ENCODE measurements around the gene MYO16. TPM values are rescaled to one million over a fixed set of nuclear protein-coding genes. Genes with fewer than 3 reads are reported as not detected.

Gene MYO16
- total RNA-seq, 1 experiment from 2014 or later, result 0.36 TPM

DNA sequence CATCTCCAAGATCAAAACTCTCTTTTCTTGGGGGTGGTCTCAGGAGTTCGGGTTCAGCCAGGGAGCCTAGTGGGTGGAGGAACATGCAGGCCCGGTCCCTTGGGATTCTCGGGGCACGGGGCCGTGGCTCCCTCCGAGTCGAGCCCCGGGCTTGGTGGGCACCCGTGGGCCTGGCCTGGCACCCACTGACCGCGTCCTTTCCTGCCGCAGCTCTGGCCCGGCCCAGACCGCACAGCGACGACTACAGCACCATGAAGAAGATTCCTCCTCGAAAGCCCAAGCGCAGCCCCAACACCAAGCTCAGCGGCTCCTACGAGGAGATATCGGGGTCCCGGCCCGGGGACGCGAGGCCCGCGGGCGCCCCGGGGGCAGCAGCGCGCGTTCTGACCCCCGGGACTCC is 510.6 kb downstream of the MYO16 start:
- Histone ChIP-seq H3K27me3 (no peaks in the 10 kb centered on the region), H3K4me3 (no peak overlapping the region), H3K36me3 (no peaks in the 10 kb centered on the region), H3K9me3 (peaks cover 3% of the 10 kb centered on the region; the same call in 1 of the 2 replicates)
- DNase-seq, result no peak

DNA sequence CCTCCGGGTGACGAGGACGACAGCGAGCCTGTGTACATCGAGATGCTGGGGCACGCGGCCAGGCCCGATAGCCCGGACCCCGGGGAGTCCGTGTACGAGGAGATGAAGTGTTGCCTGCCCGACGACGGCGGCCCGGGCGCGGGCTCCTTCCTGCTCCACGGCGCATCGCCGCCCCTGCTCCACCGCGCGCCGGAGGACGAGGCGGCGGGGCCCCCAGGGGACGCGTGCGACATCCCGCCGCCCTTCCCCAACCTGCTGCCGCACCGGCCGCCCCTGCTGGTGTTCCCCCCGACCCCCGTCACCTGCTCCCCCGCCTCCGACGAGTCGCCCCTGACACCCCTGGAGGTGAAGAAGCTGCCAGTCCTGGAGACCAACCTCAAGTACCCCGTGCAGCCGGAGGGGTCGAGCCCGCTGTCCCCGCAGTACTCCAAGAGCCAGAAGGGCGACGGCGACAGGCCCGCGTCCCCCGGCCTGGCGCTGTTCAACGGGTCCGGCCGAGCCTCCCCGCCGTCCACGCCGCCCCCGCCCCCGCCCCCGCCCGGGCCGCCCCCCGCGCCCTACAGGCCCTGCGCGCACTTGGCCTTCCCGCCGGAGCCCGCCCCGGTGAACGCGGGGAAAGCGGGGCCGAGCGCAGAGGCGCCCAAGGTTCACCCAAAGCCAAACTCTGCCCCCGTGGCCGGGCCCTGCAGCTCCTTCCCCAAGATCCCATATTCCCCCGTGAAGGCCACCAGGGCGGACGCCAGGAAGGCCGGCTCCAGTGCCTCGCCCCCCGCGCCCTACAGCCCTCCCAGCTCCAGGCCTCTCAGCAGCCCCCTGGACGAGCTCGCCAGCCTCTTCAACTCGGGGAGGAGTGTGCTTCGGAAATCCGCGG is 511.3 kb downstream of the MYO16 start:
- H3K9me3 ChIP-seq, result peaks cover 3% of the 10 kb centered on the region; the same call in 1 of the 2 replicates
- H3K27me3 ChIP-seq, result no peaks in the 10 kb centered on the region
- DNase-seq, result no peak
- no peak overlapping the region for H3K4me3 ChIP-seq
- H3K36me3 ChIP-seq, result no peaks in the 10 kb centered on the region

DNA sequence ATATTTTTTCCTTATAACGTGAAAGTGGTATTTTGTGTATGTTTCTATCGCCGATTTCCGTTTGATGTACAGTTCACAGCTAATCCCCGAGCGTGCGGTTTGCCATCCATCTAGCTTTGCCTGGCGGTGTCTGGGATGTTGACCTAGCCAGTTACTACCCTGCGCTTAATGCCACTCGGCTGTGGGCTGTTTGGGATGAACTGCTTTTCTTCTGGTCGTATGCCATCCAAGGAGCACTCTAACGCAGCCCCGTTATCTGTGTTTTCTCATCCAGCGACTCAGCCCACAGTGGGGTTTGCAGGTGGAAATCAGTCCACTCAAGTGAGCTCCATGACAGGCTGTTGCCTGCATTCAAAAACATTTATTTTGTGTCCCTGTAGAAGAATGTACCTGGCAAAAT is 512.3 kb downstream of the MYO16 start:
- peaks cover 3% of the 10 kb centered on the region; the same call in 1 of the 2 replicates for H3K9me3 ChIP-seq
- no peaks in the 10 kb centered on the region for H3K27me3 ChIP-seq
- no peaks in the 10 kb centered on the region for H3K36me3 ChIP-seq
- H3K4me3 ChIP-seq, result no peak overlapping the region
- DNase-seq, result no peak

DNA sequence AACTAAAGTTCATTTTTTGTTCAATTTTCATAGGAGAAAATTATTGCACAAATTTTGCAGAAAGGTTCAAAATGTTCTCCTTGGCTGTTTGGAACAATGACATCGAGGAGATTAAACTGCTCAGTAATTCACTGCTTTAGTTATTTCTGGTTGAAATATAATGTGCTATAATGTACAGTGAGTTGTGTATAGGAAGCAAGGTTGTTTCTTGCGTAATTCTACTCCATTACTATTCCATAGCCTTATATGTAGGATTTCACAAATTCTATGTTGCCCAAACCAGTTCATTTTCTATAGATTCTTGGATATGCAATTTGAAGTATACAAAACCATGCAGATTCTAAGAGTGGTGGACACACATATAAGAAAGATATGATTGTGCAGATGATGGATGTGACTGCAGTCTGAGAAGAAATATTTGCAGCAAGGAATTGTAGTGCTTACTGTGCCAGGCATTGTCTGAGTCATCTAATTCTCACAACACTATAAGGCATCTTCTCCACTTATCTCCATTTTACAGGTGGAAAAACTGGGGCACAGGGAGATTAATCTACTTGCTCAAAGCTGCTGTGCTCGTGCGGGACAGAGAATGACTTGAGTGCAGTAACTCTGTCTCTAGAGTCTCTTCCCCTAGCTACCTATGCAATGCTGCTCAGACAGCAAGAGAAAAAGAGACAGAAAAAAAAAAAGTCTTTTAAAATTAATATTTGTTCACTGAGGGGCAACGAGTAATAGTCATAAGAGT is 515.5 kb downstream of the MYO16 start:
- no peak for DNase-seq
- no peaks in the 10 kb centered on the region for H3K27me3 ChIP-seq
- no peaks in the 10 kb centered on the region for H3K9me3 ChIP-seq
- no peaks in the 10 kb centered on the region for H3K36me3 ChIP-seq
- H3K4me3 ChIP-seq, result no peak overlapping the region

DNA sequence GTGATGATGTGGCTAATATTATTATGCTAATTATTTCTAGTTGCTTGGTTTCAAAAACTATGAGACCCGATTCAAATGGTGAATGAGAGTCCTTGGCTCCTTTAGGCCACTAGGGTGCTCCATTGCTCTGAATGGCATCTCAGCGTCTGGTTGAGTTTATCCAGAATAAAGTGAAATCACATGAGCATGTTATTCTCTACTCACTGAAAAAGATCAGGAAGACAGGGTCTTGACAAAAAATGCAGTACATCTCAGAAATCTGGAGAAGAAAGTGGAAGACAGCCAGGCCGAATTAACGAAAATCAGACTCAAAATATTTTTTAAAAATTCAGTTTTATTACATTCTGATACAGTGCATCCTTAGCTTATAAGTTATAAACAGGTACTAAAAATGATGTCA is 516.2 kb downstream of the MYO16 start:
- DNase-seq, result no peak
- Histone ChIP-seq H3K9me3 (no peaks in the 10 kb centered on the region), H3K36me3 (no peaks in the 10 kb centered on the region), H3K27me3 (no peaks in the 10 kb centered on the region), H3K4me3 (no peak overlapping the region)

DNA sequence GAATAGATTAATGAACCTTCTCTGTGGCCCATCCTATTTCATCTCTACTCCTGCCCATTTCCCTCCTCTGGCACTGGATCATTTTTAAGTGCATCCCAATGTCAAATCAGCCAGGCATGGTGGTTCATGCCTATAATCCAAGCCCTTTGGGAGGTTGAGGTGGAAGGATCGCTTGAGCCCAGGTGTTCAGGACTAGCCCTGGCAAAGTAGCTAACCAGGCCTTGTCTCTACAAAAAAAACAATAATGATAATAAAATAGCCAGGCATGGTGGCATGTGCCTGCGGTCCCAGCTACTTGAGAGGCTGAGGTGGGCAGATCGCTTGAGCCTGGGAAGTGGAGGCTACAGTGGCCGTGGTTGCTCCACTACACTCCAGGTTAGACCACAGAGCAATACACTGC is 517.0 kb downstream of the MYO16 start:
- H3K9me3 ChIP-seq, result no peaks in the 10 kb centered on the region
- H3K36me3 ChIP-seq, result no peaks in the 10 kb centered on the region
- no peak overlapping the region for H3K4me3 ChIP-seq
- no peak for DNase-seq
- no peaks in the 10 kb centered on the region for H3K27me3 ChIP-seq

DNA sequence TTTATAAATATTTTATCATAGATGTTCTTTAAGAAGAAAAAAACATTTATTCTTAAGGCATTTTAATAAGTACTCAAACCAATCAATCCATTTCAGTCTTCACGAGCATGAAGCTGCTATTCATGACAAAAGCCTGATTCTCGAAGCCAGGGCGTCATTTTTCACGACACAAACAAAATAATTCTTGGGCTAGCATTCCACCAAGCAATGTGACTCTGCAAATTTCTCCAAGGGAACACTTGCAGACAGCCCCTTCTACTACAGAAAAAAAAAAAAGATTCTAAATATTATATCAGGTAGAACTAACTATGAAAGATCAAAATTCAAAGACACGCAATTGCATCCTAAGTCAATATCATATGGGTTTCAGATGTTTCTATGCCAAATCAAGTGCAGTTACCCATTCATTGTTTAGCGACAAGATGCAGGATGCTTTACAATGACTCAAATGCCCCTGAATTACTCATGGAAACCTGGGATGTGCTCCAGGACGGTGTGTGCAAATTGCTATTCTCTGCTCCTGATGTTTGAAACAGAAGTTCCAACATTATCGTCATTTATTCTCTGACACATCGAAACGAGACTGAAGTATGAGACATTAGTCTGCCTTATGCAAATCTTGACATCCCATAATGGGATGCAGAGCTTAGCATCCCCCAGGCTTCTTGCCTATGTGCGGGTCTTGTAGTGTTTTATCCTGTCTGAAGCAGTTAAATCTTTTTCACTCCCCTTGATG is 517.7 kb downstream of the MYO16 start:
- DNase-seq, result peak; percentile 67
- no peaks in the 10 kb centered on the region for H3K27me3 ChIP-seq
- H3K4me3 ChIP-seq, result no peak overlapping the region
- no peaks in the 10 kb centered on the region for H3K9me3 ChIP-seq
- no peaks in the 10 kb centered on the region for H3K36me3 ChIP-seq

DNA sequence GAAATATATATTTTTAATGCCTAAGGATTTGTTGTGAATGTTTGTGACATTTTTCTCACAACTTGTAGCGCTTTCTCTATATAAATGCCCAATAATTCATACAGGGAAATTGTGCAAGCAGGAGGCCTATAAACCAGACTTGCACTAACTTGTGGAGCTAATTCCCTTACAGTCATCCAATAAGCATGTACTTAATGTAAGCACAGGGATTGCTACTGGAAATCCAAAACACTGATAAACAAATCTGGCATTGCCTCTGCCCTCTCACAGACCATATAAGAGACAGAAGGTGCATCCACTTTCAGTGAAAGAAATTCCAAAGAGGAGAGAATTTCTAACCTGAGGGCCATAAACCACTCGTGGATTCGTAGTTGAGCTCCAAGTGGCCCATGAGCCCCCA is 518.8 kb downstream of the MYO16 start:
- Histone ChIP-seq H3K36me3 (no peaks in the 10 kb centered on the region), H3K27me3 (no peaks in the 10 kb centered on the region), H3K9me3 (no peaks in the 10 kb centered on the region), H3K4me3 (no peak overlapping the region)
- no peak for DNase-seq

DNA sequence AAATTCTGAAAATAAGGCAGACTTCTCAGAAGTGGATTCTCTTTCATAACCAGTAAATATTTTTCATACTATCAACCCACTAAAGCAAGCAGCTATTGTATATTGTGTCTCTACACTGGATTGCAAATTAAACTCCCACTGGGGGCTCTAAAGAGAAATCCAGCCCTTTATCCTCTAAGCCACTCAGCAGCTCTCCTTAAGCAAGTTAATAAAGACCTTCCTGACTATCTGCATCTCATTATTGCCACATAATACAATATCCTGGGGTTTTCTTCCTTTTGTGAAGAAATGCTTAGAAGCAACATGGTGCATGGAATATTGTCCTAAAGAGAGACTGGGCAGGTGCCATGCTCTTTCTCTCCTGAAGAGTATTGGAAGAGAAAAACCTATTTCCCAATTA is 521.3 kb downstream of the MYO16 start:
- Histone ChIP-seq H3K9me3 (no peaks in the 10 kb centered on the region), H3K36me3 (no peaks in the 10 kb centered on the region)
- DNase-seq, result no peak

DNA sequence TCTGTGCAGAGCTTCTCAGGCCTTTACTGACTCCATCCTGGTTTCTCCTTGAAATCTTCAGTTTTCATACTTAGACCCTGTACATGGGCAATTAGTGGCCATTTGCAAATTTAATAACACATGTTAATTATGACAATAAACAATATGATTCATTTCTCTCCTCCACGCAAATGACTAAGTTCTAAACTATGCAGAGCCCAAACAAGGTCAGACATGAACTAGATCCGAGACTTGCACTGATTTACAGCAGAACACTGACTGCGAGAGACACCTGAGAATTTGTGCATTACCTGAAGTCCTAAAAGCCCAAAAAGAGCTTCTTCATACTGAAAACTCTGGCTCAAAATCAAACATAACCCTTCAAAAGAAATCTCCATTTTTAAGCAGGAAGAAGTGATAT is 521.8 kb downstream of the MYO16 start:
- H3K27me3 ChIP-seq, result no peaks in the 10 kb centered on the region
- no peaks in the 10 kb centered on the region for H3K36me3 ChIP-seq
- DNase-seq, result no peak

More for the DNA sequence above, 521.3 kb downstream of the MYO16 start:
- no peaks in the 10 kb centered on the region for H3K27me3 ChIP-seq
- no peak overlapping the region for H3K4me3 ChIP-seq

DNA sequence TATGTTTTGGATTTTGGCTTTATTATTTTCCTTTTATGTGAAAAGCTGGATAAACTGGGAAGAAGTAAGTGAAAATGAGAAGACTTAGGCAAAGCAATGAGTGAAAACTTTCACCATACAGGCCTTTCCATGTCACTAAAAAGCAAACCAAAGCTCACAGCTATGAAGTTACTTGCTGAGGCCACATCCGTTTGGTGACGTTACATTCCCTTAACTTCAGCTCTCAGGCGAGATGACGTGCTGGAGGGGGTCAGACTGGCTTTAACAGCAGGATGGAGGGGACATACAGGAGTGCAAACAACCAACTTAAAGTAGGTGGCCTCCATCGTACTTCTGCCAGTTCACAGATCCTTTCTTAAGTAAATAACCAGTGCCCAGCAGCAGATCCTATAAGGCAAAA is 522.3 kb downstream of the MYO16 start:
- Histone ChIP-seq H3K4me3 (no peak overlapping the region), H3K9me3 (no peaks in the 10 kb centered on the region), H3K27me3 (no peaks in the 10 kb centered on the region), H3K36me3 (no peaks in the 10 kb centered on the region)
- no peak for DNase-seq

More for the DNA sequence above, 521.8 kb downstream of the MYO16 start:
- Histone ChIP-seq H3K4me3 (no peak overlapping the region), H3K9me3 (no peaks in the 10 kb centered on the region)

DNA sequence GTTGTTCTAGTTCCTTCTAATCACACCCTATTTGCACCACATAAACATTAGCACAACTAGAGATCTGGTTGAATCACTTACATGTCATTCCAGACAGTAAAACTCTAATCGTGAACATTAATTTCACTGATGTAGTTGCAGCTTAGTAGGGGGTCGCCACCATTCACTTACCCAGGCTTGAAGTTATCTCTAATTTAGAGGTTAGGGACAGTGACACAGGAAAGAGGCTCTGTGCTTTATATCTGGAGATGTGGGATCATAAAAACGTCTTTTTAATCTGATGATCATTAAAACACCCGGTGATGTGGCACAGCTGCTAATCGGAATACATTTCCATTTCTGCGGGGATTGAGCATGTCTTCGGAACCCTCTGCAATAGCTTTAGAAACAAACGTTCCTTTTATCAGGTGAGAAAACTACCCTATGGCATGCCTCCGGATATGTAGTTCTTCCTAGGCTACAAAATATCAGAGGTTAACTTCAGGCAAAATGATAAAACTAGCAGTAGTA is 523.0 kb downstream of the MYO16 start:
- H3K27me3 ChIP-seq, result no peaks in the 10 kb centered on the region
- H3K36me3 ChIP-seq, result no peaks in the 10 kb centered on the region
- no peaks in the 10 kb centered on the region for H3K9me3 ChIP-seq
- H3K4me3 ChIP-seq, result no peak overlapping the region
- no peak for DNase-seq

DNA sequence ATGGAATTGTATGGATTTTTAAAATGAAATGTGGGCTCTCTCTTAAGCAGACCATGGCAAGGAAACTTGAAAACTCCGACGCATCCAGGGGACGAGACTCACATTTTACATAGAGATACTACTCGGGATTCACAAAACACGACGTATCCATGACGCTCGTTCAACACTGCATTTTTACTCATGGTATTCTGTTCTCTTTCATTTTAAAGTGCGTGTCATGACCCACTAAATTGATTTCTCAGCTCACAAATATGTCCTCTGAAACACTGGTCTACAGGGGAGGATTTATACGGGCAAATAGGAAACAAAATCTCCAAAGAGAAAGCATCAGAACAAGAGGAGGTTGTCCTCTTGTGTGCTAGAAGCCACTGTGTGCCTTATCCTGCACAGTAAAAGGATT is 523.5 kb downstream of the MYO16 start:
- Histone ChIP-seq H3K27me3 (no peaks in the 10 kb centered on the region), H3K36me3 (no peaks in the 10 kb centered on the region), H3K9me3 (no peaks in the 10 kb centered on the region), H3K4me3 (no peak overlapping the region)
- no peak for DNase-seq

DNA sequence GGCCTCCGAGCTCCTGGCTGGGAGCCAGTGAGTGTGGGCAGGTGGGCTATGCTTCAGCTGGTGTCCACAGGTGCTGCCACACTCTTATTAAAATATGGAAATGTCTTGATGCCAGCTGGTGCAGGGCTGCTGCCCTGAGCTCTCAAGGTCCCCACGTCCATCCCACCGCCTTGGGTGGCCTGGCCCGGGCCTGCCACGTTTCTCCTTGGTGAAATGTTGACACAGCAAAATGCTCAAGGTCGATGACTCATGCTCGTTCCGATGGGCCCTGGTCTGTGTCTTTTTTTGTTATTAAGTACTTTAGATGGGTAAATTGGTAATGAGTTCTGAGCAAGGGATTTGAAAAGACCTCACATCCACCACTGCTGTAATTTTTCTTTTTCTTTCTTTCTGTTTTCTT is 524.7 kb downstream of the MYO16 start:
- Histone ChIP-seq H3K9me3 (no peaks in the 10 kb centered on the region), H3K27me3 (no peaks in the 10 kb centered on the region), H3K36me3 (no peaks in the 10 kb centered on the region), H3K4me3 (no peak overlapping the region)
- no peak for DNase-seq

DNA sequence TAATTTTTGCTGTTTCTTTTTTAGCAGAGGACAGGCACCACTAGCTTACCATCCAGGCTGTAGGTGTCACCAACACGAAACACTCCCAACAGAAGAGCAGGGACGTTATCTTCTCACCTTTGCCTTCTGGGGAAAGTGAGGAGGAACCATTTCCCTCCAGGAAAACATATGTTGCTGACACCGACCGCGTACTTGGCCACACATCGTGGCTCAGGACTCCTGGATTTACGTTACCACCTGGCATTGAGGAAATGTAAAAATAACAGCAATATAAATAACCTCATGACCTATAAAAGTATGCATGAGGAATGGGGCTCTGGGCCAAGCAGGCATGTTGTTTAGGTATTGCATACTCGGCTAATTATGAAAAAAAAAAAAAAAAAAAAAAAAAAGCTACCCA is 525.1 kb downstream of the MYO16 start:
- H3K9me3 ChIP-seq, result no peaks in the 10 kb centered on the region

DNA sequence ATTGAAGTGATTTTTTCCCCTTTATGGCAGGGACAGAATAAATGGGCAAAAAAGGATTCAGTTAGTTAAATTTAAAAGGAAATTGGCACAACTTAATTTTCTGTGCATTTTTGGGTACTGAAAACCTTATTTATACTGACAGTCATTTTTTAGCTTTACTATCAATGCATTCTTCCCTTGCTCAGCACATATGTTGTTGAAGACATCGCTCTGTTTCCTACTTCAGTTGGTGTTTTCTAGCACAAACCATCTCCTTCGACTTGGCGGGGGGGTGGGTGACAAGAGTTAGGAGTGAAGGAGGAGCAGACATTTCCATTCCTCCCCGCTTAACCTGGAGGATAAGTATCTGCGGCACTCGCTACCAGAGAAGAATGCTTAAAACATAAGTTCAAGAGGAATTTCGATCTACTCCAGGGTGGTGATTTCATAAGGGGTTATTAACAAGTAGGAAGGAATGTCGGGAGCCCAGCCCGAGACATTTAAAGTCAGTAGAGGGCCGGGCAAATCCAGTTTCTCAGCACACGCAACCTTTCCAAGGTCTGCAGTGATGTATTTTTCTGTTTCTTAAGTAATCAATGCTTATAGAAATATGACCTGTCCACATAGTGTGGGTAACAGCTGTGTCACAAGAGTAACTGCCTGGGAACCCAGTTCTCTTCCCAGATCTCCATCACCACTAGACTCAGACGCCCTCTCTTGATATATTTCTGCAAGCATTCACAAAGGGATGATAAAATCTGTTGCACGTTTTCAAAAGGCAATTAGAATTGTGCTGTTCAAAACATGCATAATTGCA is 525.8 kb downstream of the MYO16 start:
- peak; percentile 16 for DNase-seq
- H3K9me3 ChIP-seq, result no peaks in the 10 kb centered on the region
- H3K4me3 ChIP-seq, result no peak overlapping the region
- H3K36me3 ChIP-seq, result no peaks in the 10 kb centered on the region
- H3K27me3 ChIP-seq, result no peaks in the 10 kb centered on the region

More for the DNA sequence above, 525.1 kb downstream of the MYO16 start:
- Histone ChIP-seq H3K27me3 (no peaks in the 10 kb centered on the region), H3K36me3 (no peaks in the 10 kb centered on the region), H3K4me3 (no peak overlapping the region)
- peak; percentile 38 for DNase-seq
